Measurements from ENCODE around the gene UBE2S.

The UBE2S gene

GRCh38 chr19:55392820-55393761, 14.5 kb downstream of the UBE2S start:
- TF ChIP-seq CTCF (IDR thresholded peaks at IDR 0.05), result no peak

GRCh38 chr19:55391702-55392615, 15.6 kb downstream of the UBE2S start:
- TF ChIP-seq CTCF (IDR thresholded peaks at IDR 0.05), result no peak

GRCh38 chr19:55391191-55391670, 16.4 kb downstream of the UBE2S start:
- TF ChIP-seq CTCF (IDR thresholded peaks at IDR 0.05), result no peak

- TF ChIP-seq CTCF (IDR thresholded peaks at IDR 0.05), result no peak
These were observed 17.1 kb downstream of the UBE2S start for GRCh38 chr19:55390461-55390880.

- TF ChIP-seq CTCF (IDR thresholded peaks at IDR 0.05), result no peak
These were observed 17.9 kb downstream of the UBE2S start for GRCh38 chr19:55389386-55390317.

- TF ChIP-seq CTCF (IDR thresholded peaks at IDR 0.05), result no peak
These were observed 19.7 kb downstream of the UBE2S start for GRCh38 chr19:55387736-55388497.
